BE2C (cell line): ENCODE measurements around the gene TSNAX.
"Not testable (repeated sequence)": the region's sequence is repeated elsewhere in the genome, so short reads cannot be mapped to it uniquely, and the experiment has no call there.

Experiments used
- DNase-seq: peaks from one replicate; pipeline ENCODE4 v3.0.0-alpha.2; 2020
- H3K27me3 ChIP-seq: fragments of 250-450 bp; sonication (Bioruptor Pico); 2 replicates; pipeline ENCODE4 v1.5.1; 2020; ENCODE audit warnings: mild to moderate bottlenecking
- H3K36me3 ChIP-seq: fragments of 250-450 bp; sonication (Bioruptor Pico); 2 replicates; pipeline ENCODE4 v1.5.1; 2020; ENCODE audit warnings: mild to moderate bottlenecking
- H3K4me1 ChIP-seq: fragments of 250-450 bp; sonication (Bioruptor Pico); 2 replicates; pipeline ENCODE4 v1.5.1; 2020
- H3K4me3 ChIP-seq: 2 replicates; pipeline ENCODE4 v1.5.1; 2011; ENCODE audit warnings: low read depth, low read length
- H3K9me3 ChIP-seq: fragments of 250-450 bp; sonication (Bioruptor Pico); 2 replicates; pipeline ENCODE4 v1.5.1; 2020
- TF ChIP-seq, protein P1 (sequence below): IDR thresholded peaks from 2 replicates; pipeline ENCODE4 v1.5.1; 2012; ENCODE audit warnings: mild to moderate bottlenecking, low read depth, low read length

The TSNAX gene

DNA sequence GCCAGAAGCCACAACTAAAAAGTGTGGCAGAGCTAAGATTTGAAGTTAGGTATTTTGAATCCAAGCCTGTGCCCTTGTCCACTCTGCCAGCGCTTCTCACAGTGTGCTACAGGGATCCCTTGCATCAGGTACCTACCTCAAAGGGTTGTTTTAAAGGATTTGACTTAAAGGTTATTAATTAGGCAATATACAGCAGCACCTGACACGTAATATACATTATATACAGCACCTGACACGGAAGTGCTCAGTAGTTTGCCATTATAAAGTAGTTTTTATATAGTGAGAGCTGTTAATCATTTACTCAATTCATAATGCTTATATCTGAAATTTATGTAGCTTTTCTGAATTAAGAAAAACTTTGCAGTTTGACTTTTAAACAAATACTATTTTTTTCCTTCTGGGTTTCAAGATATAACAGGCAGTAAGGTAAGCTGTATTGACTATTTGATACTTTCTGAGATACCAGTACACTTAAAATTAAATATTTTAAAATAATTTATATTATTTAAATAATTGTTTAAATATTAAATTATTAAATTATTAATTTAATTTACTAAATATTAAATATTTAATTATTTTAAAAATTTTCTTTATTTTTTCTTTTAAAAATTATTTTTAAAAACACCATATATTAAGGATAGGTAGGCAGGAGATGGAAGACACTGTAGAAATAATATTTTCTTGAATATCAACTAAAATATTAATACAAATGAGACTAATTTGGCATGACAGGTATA lies 33.3 kb downstream of the TSNAX start:
- TF ChIP-seq, protein P1, sequence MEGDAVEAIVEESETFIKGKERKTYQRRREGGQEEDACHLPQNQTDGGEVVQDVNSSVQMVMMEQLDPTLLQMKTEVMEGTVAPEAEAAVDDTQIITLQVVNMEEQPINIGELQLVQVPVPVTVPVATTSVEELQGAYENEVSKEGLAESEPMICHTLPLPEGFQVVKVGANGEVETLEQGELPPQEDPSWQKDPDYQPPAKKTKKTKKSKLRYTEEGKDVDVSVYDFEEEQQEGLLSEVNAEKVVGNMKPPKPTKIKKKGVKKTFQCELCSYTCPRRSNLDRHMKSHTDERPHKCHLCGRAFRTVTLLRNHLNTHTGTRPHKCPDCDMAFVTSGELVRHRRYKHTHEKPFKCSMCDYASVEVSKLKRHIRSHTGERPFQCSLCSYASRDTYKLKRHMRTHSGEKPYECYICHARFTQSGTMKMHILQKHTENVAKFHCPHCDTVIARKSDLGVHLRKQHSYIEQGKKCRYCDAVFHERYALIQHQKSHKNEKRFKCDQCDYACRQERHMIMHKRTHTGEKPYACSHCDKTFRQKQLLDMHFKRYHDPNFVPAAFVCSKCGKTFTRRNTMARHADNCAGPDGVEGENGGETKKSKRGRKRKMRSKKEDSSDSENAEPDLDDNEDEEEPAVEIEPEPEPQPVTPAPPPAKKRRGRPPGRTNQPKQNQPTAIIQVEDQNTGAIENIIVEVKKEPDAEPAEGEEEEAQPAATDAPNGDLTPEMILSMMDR, result no peak
- H3K4me3 ChIP-seq, result no peak overlapping the region
- DNase-seq, result no peak

DNA sequence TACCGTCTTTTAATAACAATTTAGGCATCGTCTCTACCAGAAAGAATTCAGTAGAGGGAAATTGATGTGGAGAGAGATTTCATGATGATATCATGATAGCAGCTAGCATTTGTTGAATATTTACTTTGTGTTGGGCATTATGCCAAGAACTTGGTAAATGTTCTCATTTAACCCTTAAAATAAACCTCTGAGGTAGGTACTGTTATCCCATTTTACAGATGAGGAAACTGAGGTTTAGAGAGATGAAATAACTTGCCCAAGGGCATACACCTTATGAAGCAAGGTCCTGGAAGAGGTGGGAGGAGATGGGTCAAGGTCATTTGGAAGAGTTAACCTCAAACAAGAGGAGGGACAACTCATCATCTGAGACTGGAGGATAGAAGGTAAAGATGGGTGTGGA lies 34.8 kb downstream of the TSNAX start:
- no peaks in the 10 kb centered on the region for H3K9me3 ChIP-seq

More for the DNA sequence above, 33.3 kb downstream of the TSNAX start:
- Histone ChIP-seq H3K4me1 (no peaks in the 10 kb centered on the region), H3K36me3 (peaks cover 16% of the 10 kb centered on the region), H3K9me3 (no peaks in the 10 kb centered on the region), H3K27me3 (no peaks in the 10 kb centered on the region)

DNA sequence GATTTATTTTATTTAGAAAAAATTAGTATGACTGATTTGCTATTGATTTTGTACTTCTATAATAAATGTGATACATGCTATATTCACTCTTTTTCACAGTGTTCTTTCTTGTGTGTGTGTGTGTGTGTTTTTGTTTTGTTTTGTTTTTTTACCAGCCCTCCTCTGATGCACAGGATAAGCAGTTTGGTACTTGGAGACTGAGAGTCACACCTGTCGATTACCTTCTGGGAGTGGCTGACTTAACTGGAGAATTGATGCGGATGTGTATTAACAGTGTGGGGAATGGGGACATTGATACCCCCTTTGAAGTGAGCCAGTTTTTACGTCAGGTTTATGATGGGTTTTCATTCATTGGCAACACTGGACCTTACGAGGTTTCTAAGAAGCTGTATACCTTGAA lies 35.9 kb downstream of the TSNAX start:
- Histone ChIP-seq H3K4me1 (no peaks in the 10 kb centered on the region), H3K27me3 (no peaks in the 10 kb centered on the region), H3K9me3 (no peaks in the 10 kb centered on the region), H3K36me3 (peaks cover 16% of the 10 kb centered on the region), H3K4me3 (no peak overlapping the region)
- TF ChIP-seq, protein P1, result no peak
- no peak for DNase-seq

More for the DNA sequence above, 34.8 kb downstream of the TSNAX start:
- peaks cover 16% of the 10 kb centered on the region for H3K36me3 ChIP-seq
- H3K4me3 ChIP-seq, result no peak overlapping the region
- TF ChIP-seq, protein P1, result no peak
- no peaks in the 10 kb centered on the region for H3K27me3 ChIP-seq
- H3K4me1 ChIP-seq, result no peaks in the 10 kb centered on the region
- no peak for DNase-seq

DNA sequence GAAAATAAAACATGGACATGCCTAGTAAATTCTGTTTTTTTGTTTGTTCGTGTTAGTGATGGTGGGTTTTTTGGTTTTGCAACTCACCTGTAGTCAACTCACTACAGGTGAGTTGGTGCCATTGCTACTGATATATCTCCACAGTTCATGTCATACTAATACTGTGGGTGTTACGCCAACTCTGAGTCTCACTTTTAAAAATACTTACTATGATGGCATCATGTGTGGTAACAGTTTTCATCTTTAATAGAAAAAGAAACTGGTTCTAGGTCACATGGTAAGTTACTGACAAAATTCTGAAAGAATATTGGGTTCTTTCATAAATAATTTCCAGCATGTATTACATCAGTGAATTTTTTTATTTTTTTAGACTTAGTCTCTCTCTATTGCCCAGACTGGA lies 38.0 kb downstream of the TSNAX start:
- TF ChIP-seq, protein P1, result no peak
- H3K27me3 ChIP-seq, result no peaks in the 10 kb centered on the region
- no peaks in the 10 kb centered on the region for H3K4me1 ChIP-seq
- peaks cover 12% of the 10 kb centered on the region for H3K36me3 ChIP-seq
- H3K9me3 ChIP-seq, result no peaks in the 10 kb centered on the region
- no peak for DNase-seq
- no peak overlapping the region for H3K4me3 ChIP-seq

DNA sequence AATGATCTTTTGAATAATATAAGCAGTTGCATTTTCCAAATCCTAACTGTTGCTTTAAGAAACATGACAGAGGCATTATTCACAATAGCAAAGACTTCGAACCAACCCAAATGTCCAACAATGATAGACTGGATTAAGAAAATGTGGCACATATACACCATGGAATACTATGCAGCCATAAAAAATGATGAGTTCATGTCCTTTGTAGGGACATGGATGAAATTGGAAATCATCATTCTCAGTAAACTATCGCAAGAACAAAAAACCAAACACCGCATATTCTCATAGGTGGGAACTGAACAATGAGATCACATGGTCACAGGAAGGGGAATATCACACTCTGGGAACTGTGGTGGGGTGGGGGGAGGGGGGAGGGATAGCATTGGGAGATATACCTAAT lies 41.8 kb downstream of the TSNAX start:
- not testable (repeated sequence) for H3K9me3 ChIP-seq, H3K4me3 ChIP-seq, H3K36me3 ChIP-seq, H3K4me1 ChIP-seq, DNase-seq, H3K27me3 ChIP-seq

DNA sequence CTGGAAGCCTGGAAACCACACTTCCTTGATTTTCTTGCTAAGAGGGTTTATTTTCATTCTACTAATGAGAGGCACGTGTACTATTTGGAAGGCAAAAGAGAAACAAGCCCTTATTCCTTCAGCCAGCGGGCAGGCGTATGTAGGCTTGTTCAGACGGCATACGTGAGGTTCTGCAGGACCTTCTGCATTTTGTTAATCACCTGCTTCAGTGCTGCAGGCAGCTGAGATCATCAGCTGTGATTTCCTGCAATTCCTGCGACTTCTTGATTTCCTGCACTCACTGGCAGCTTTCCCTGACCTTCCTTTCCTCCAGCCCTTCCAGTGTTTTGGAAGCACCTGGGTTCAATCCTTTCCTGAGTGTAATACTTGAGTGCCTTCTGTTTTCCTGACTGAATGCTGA lies 43.4 kb downstream of the TSNAX start:
- TF ChIP-seq, protein P1, result no peak
- Histone ChIP-seq H3K27me3 (no peaks in the 10 kb centered on the region), H3K4me1 (no peaks in the 10 kb centered on the region), H3K36me3 (no peaks in the 10 kb centered on the region; the same call in 1 of the 2 replicates), H3K4me3 (no peak overlapping the region), H3K9me3 (no peaks in the 10 kb centered on the region)
- no peak for DNase-seq
